SK-N-MC (cell line): Measurements from ENCODE around the gene CPTP.

Source experiments
- EZH2 ChIP-seq: fragments of 200-600 bp; sonication (generic); IDR thresholded peaks from one replicate; pipeline ENCODE4 v1.6.1; 2017; ENCODE audit warnings: antibody characterized with exemption
- FOXP2 ChIP-seq: optimal IDR thresholded peaks from 2 replicates; pipeline ENCODE3; 2011; ENCODE audit warnings: mild to moderate bottlenecking, moderate library complexity; ENCODE audit not compliant: insufficient read depth; ENCODE audit errors: extremely low read length, control extremely low read depth
- POLR2AphosphoS5 ChIP-seq: IDR thresholded peaks from 2 replicates; pipeline ENCODE4 v1.6.1; 2012; ENCODE audit warnings: mild to moderate bottlenecking, low read depth, low read length, borderline replicate concordance

GRCh38 chr1:1298861-1299685, 25.5 kb upstream of the CPTP start:
- TF ChIP-seq EZH2 (no peak), POLR2AphosphoS5 (peak; percentile 10; the same call in 1 of the 2 replicates), FOXP2 (no peak)
